Stomach (tissue), 9 donors: ENCODE data around the gene ROS1. TPM values are rescaled to one million over a fixed set of nuclear protein-coding genes. Genes with fewer than 3 reads are reported as not detected.
"Not testable (repeated sequence)": the region's sequence is repeated elsewhere in the genome, so short reads cannot be mapped to it uniquely, and the experiment has no call there.

ENCODE experiments used
- DNase-seq, 2 donors: peaks; one replicate each; pipeline versions ENCODE4 v3.0.0 to v3.0.0-alpha.2; 2013 to 2019
- H3K27ac ChIP-seq, 5 donors: fragments of 200-600 bp in 4 of 5; sonication (generic) in 4 of 5; one replicate each; pipeline ENCODE4 v1.5.1; 2013 to 2019; ENCODE audit warnings: mild to moderate bottlenecking in 1 of 5, moderate library complexity in 1 of 5
- H3K27me3 ChIP-seq, 3 donors: fragments of 200-600 bp; sonication (generic); one replicate each; pipeline ENCODE4 v1.5.1; 2017 to 2019; ENCODE audit warnings: mixed run types in 1 of 3
- H3K36me3 ChIP-seq, 4 donors: fragments of 200-600 bp; sonication (generic); 1 replicate in 3 of 4; 2 replicates in 1 of 4; pipeline ENCODE4 v1.5.1; 2016 to 2019
- H3K4me1 ChIP-seq, 4 donors: fragments of 200-600 bp; sonication (generic); one replicate each; pipeline ENCODE4 v1.5.1; 2016 to 2019
- H3K4me3 ChIP-seq, 4 donors: fragments of 200-600 bp; sonication (generic) in 3 of 4; one replicate each; pipeline ENCODE4 v1.5.1; 2016 to 2019; ENCODE audit warnings: mild to moderate bottlenecking in 1 of 4
- H3K9me3 ChIP-seq, 4 donors: fragments of 200-600 bp; sonication (generic); one replicate each; pipeline ENCODE4 v1.5.1; 2016 to 2019
- CTCF ChIP-seq, 7 experiments: fragments of 450-650 bp in 4 of 7; fragments of 200-600 bp in 3 of 7; sonication (generic) in 3 of 7; IDR thresholded peaks; one replicate each; pipeline ENCODE4 v1.5.1; 2016 to 2019; ENCODE audit warnings: antibody characterized with exemption in 7 of 7, control low read depth in 2 of 7, mild to moderate bottlenecking in 1 of 7
- EP300 ChIP-seq: sonication (generic); formaldehyde crosslinking; IDR thresholded peaks from one replicate; pipeline ENCODE4 v1.6.1; 2017; ENCODE audit warnings: antibody characterized with exemption
- POLR2A ChIP-seq, 4 donors: fragments of 450-650 bp; IDR thresholded peaks; one replicate each; pipeline ENCODE4 v1.6.1; 2016; ENCODE audit warnings: antibody characterized with exemption in 4 of 4, control low read depth in 2 of 4, mild to moderate bottlenecking in 1 of 4, moderate library complexity in 1 of 4
- POLR2AphosphoS5 ChIP-seq, 3 donors: sonication (generic); formaldehyde crosslinking; IDR thresholded peaks; one replicate each; pipeline ENCODE4 v1.6.1; 2016; ENCODE audit warnings: antibody characterized with exemption in 3 of 3
- WGBS, 5 donors: extraction: QIAGEN DNeasy Blood & Tissue Kit in 3 of 5; methylation state at CpG; one replicate each; pipeline versions ENCODE4 v1.1.5 to v1.1.7; 2013 to 2018; 5-methylcytosine and 5-hydroxymethylcytosine counted together
- intact Hi-C: fragments of 100-400 bp; cut with DNase I; formaldehyde crosslinking; loops from one replicate; pipeline ENCODE4 v1.15.1; 2023; ENCODE audit warnings: low total_unique reads
- polyA plus RNA-seq, 3 donors: library from polyadenylated mRNA; stranded (reverse); fragments of 200-250 nt; gene quantifications; one replicate each; pipeline ENCODE4 v1.2.3, GENCODE V29; 2013
- total RNA-seq, 5 donors: library from RNA; depleted of rRNA; stranded (reverse); fragments of >200 nt; gene quantifications; one replicate each; pipeline versions ENCODE4 v1.1.0 to v1.2.3, GENCODE V29; 2014 to 2016
- donor health status: healthy with polysubstance abuse.
- donor health status: Bipolar disorder and iron deficiency.
- donor health status: healthy.

Gene ROS1
- total and polyA plus RNA-seq, 8 donors, result 0.08 to 4.3 (median 2.1) TPM; not detected in 4

GRCh38 chr6:117469356-117469755 is 43.6 kb upstream of the ROS1 start:
- H3K27me3 ChIP-seq, result no peaks in the 10 kb centered on the region
- intact Hi-C loops, result no loop called here
- no peak overlapping the region for H3K27ac ChIP-seq
- H3K4me1 ChIP-seq, result no peaks in the 10 kb centered on the region
- WGBS, 5 donors, result 67 to 78% (median 73%) methylated on average over 4 of the region's 4 CpGs
- H3K36me3 ChIP-seq, result no peaks in the 10 kb centered on the region
- TF ChIP-seq CTCF (IDR thresholded peaks at IDR 0.05), result no peak
- TF ChIP-seq EP300, result no peak
- TF ChIP-seq POLR2A (IDR thresholded peaks at IDR 0.05), result no peak
- no peak for TF ChIP-seq POLR2AphosphoS5 (IDR thresholded peaks at IDR 0.05)
- no peak for DNase-seq
- no peaks in the 10 kb centered on the region for H3K9me3 ChIP-seq
- no peak overlapping the region for H3K4me3 ChIP-seq

GRCh38 chr6:117468527-117468926 is 42.8 kb upstream of the ROS1 start:
- intact Hi-C loops, result not testable (repeated sequence)

GRCh38 chr6:117467876-117468275 is 42.1 kb upstream of the ROS1 start:
- Histone ChIP-seq H3K36me3 (no peaks in the 10 kb centered on the region), H3K27me3 (no peaks in the 10 kb centered on the region), H3K4me3 (no peak overlapping the region), H3K27ac (no peak overlapping the region), H3K4me1 (peaks cover 0 to 5% (median 0%) of the 10 kb centered on the region in 4 donors), H3K9me3 (no peaks in the 10 kb centered on the region)
- no peak for TF ChIP-seq POLR2AphosphoS5 (IDR thresholded peaks at IDR 0.05)
- intact Hi-C loops, result no loop called here
- DNase-seq, result no peak
- 84 to 92% (median 89%) methylated on average over 4 of the region's 4 CpGs for WGBS, 5 donors

More at GRCh38 chr6:117468527-117468926, 42.8 kb upstream of the ROS1 start:
- not testable (repeated sequence) for H3K4me3 ChIP-seq, DNase-seq, H3K9me3 ChIP-seq, H3K27ac ChIP-seq, H3K27me3 ChIP-seq, H3K4me1 ChIP-seq, H3K36me3 ChIP-seq
- WGBS, 5 donors, result 81 to 94% (median 92%) methylated on average over 4 of the region's 4 CpGs

GRCh38 chr6:117465691-117466090 is 39.9 kb upstream of the ROS1 start:
- H3K27ac ChIP-seq, result no peak overlapping the region
- intact Hi-C loops, result no loop called here
- 26 to 73% (median 60%) methylated on average over 1 of the region's 1 CpG for WGBS, 5 donors
- H3K36me3 ChIP-seq, result no peaks in the 10 kb centered on the region
- no peaks in the 10 kb centered on the region for H3K27me3 ChIP-seq
- no peaks in the 10 kb centered on the region for H3K9me3 ChIP-seq
- DNase-seq, result no peak
- H3K4me1 ChIP-seq, result peaks cover 0 to 5% (median 0%) of the 10 kb centered on the region in 4 donors
- H3K4me3 ChIP-seq, result no peak overlapping the region
- TF ChIP-seq EP300 (no peak), POLR2AphosphoS5 (IDR thresholded peaks at IDR 0.05) (no peak), CTCF (IDR thresholded peaks at IDR 0.05) (no peak), POLR2A (IDR thresholded peaks at IDR 0.05) (no peak)

GRCh38 chr6:117464700-117465099 is 39.0 kb upstream of the ROS1 start:
- WGBS, 5 donors, result 49 to 97% (median 79%) methylated on average over 2 of the region's 2 CpGs
- Histone ChIP-seq H3K27me3 (no peaks in the 10 kb centered on the region), H3K4me3 (no peak overlapping the region), H3K36me3 (no peaks in the 10 kb centered on the region), H3K4me1 (peaks cover 0 to 5% (median 0%) of the 10 kb centered on the region in 4 donors), H3K9me3 (no peaks in the 10 kb centered on the region), H3K27ac (no peak overlapping the region)
- TF ChIP-seq CTCF (IDR thresholded peaks at IDR 0.05), result no peak
- no peak for TF ChIP-seq POLR2AphosphoS5 (IDR thresholded peaks at IDR 0.05)
- no peak for TF ChIP-seq POLR2A (IDR thresholded peaks at IDR 0.05)
- TF ChIP-seq EP300, result no peak
- intact Hi-C loops, result no loop called here
- no peak for DNase-seq
